ENCODE results near the gene ZACN. TPM values are rescaled to one million over a fixed set of nuclear protein-coding genes. Genes with fewer than 3 reads are reported as not detected.

Gene ZACN
- total and polyA plus RNA-seq, 4 experiments from 2014 or later = 0.35 to 1.0 TPM; not detected in 2

GRCh38 chr17:76119409-76120371 is 40.7 kb downstream of the ZACN start:
- Histone ChIP-seq H3K27ac (ENCODE audit: low read depth, low read length) (no peak overlapping the region), H3K4me1 (ENCODE audit: insufficient read depth, low read length) (peaks cover 10% of the 10 kb centered on the region), H3K27me3 (ENCODE audit: insufficient read depth, low read length) (no peaks in the 10 kb centered on the region), H3K9me3 (ENCODE audit: control insufficient read depth in 1 of 2, low read length in 2 of 2) (no peaks in the 10 kb centered on the region), H3K36me3 (ENCODE audit: insufficient read depth, low read length) (no peaks in the 10 kb centered on the region), H3K4me3 (ENCODE audit: low read length in 2 of 2) (no peak overlapping the region)
- H3K9me3 Mint-ChIP-seq = no peaks in the 10 kb centered on the region
- POLR2A ChIA-PET (ENCODE audit: partially characterized antibody) = interaction anchor here (0.5 to 7.9 kb wide), 8 partner anchors 16 to 160 kb away, joined by 3 to 108 read pairs (median 4); partner anchors contain the start of genes EXOC7 and UBALD2
- H3K27me3 Mint-ChIP-seq = no peaks in the 10 kb centered on the region
- H3K4me1 Mint-ChIP-seq = peaks cover 0 to 8% (median 4%) of the 10 kb centered on the region in 4 donors
- peak overlapping the region in 1 of 8 donors; percentile 7 for H3K4me3 Mint-ChIP-seq
- no peak for DNase-seq
- no peaks in the 10 kb centered on the region for H3K36me3 Mint-ChIP-seq
- H3K27ac Mint-ChIP-seq = peak overlapping the region in 1 of 7 donors; percentile 44
- intact Hi-C loops (cut with micrococcal nuclease) = loop anchor here (5.0 kb wide), 1 partner anchor 107 kb away; no protein-coding TSS in a partner anchor
- CTCF ChIA-PET (ENCODE audit: partially characterized antibody) = interaction anchor here (0.6 to 11.2 kb wide), 13 partner anchors 13 to 518 kb away, joined by 3 to 232 read pairs (median 4); no protein-coding TSS in a partner anchor

GRCh38 chr17:76120658-76121008 is 41.7 kb downstream of the ZACN start:
- H3K27ac Mint-ChIP-seq = peak overlapping the region in 4 of 7 donors; percentile 11 to 86 (median 63)
- POLR2A ChIA-PET (ENCODE audit: partially characterized antibody) = interaction anchor here (1.0 to 7.9 kb wide), 10 partner anchors 17 to 159 kb away, joined by 3 to 108 read pairs (median 7); partner anchors contain the start of genes EXOC7 and UBALD2

GRCh38 chr17:76121932-76122430 is 43.0 kb downstream of the ZACN start:
- H3K27ac Mint-ChIP-seq = peak overlapping the region in 6 of 7 donors; percentile 21 to 86 (median 65)
- no peaks in the 10 kb centered on the region for H3K27me3 Mint-ChIP-seq
- peaks cover 4 to 12% (median 8%) of the 10 kb centered on the region in 4 donors for H3K4me1 Mint-ChIP-seq
- H3K36me3 ChIP-seq (ENCODE audit: insufficient read depth, low read length) = no peaks in the 10 kb centered on the region
- no peaks in the 10 kb centered on the region for H3K27me3 ChIP-seq (ENCODE audit: insufficient read depth, low read length)
- no peak for DNase-seq
- no peaks in the 10 kb centered on the region for H3K9me3 Mint-ChIP-seq
- peaks cover 10% of the 10 kb centered on the region for H3K4me1 ChIP-seq (ENCODE audit: insufficient read depth, low read length)
- CTCF ChIA-PET (ENCODE audit: partially characterized antibody) = interaction anchor here (0.6 to 11.2 kb wide), 16 partner anchors 13 to 158 kb away, joined by 3 to 232 read pairs (median 4); no protein-coding TSS in a partner anchor
- H3K27ac ChIP-seq (ENCODE audit: low read depth, low read length) = peak overlapping the region; percentile 29
- peak overlapping the region in 1 of 2 donors; percentile 60 for H3K4me3 ChIP-seq (ENCODE audit: low read length in 2 of 2)
- H3K4me3 Mint-ChIP-seq = peak overlapping the region in 4 of 8 donors; percentile 21 to 49 (median 37)
- POLR2A ChIA-PET (ENCODE audit: partially characterized antibody) = interaction anchor here (0.8 to 7.9 kb wide), 13 partner anchors 21 to 158 kb away, joined by 3 to 108 read pairs (median 7); partner anchors contain the start of gene UBALD2
- H3K36me3 Mint-ChIP-seq = no peaks in the 10 kb centered on the region
- intact Hi-C loops (cut with micrococcal nuclease) = loop anchor here (1.0 to 5.0 kb wide), 4 partner anchors 60 to 177 kb away; no protein-coding TSS in a partner anchor
- no peaks in the 10 kb centered on the region for H3K9me3 ChIP-seq (ENCODE audit: control insufficient read depth in 1 of 2, low read length in 2 of 2)

More at GRCh38 chr17:76120658-76121008, 41.7 kb downstream of the ZACN start:
- Mint-ChIP-seq H3K4me1 (peaks cover 0 to 8% (median 4%) of the 10 kb centered on the region in 4 donors), H3K36me3 (no peaks in the 10 kb centered on the region), H3K9me3 (no peaks in the 10 kb centered on the region), H3K4me3 (peak overlapping the region in 4 of 8 donors; percentile 20 to 49 (median 44)), H3K27me3 (no peaks in the 10 kb centered on the region)
- Histone ChIP-seq H3K9me3 (ENCODE audit: control insufficient read depth in 1 of 2, low read length in 2 of 2) (no peaks in the 10 kb centered on the region), H3K4me3 (ENCODE audit: low read length in 2 of 2) (no peak overlapping the region), H3K27me3 (ENCODE audit: insufficient read depth, low read length) (no peaks in the 10 kb centered on the region), H3K36me3 (ENCODE audit: insufficient read depth, low read length) (no peaks in the 10 kb centered on the region), H3K4me1 (ENCODE audit: insufficient read depth, low read length) (peaks cover 10% of the 10 kb centered on the region), H3K27ac (ENCODE audit: low read depth, low read length) (no peak overlapping the region)
- CTCF ChIA-PET (ENCODE audit: partially characterized antibody) = interaction anchor here (0.6 to 11.2 kb wide), 18 partner anchors 11 to 517 kb away, joined by 3 to 232 read pairs (median 4); no protein-coding TSS in a partner anchor
- intact Hi-C loops (cut with micrococcal nuclease) = loop anchor here (1.0 to 5.0 kb wide), 4 partner anchors 62 to 179 kb away; no protein-coding TSS in a partner anchor
- DNase-seq = no peak

- POLR2A ChIA-PET (ENCODE audit: partially characterized antibody) = interaction anchor here (1.3 to 7.9 kb wide), 7 partner anchors 19 to 157 kb away, joined by 4 to 108 read pairs (median 7); partner anchors contain the start of gene UBALD2
- intact Hi-C loops (cut with micrococcal nuclease) = loop anchor here (5.0 kb wide), 1 partner anchor 110 kb away; no protein-coding TSS in a partner anchor
- H3K4me3 ChIP-seq (ENCODE audit: low read length in 2 of 2) = no peak overlapping the region
These were observed 43.6 kb downstream of the ZACN start for GRCh38 chr17:76122431-76123190.

DNA sequence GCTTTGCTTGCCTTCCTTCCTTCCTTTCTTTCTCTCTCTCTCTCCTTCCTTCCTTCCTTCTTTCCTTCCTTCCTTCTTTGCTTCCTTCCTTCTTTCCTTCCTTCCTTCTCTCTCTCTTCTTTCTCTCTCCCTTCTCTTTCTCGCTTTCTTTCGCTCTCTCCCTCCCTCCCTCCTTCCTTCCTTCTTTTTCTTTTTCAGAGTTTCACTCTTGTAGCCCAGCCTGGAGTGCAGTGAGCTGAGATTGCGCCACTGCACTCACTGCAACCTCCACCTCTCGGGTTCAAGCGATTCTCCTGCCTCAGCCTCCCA is 44.2 kb downstream of the ZACN start:
- H3K36me3 Mint-ChIP-seq = no peaks in the 10 kb centered on the region
- no peaks in the 10 kb centered on the region for H3K9me3 Mint-ChIP-seq

More at GRCh38 chr17:76122431-76123190, 43.6 kb downstream of the ZACN start:
- CTCF ChIA-PET (ENCODE audit: partially characterized antibody) = interaction anchor here (1.0 to 11.2 kb wide), 13 partner anchors 23 to 157 kb away, joined by 3 to 232 read pairs (median 7); no protein-coding TSS in a partner anchor
- Mint-ChIP-seq H3K27ac (peak overlapping the region; percentile 21 to 86 (median 56)), H3K36me3 (no peaks in the 10 kb centered on the region), H3K4me1 (peaks cover 4 to 12% (median 9%) of the 10 kb centered on the region in 4 donors), H3K4me3 (peak overlapping the region in 7 of 8 donors; percentile 35 to 80 (median 49)), H3K27me3 (no peaks in the 10 kb centered on the region), H3K9me3 (no peaks in the 10 kb centered on the region)
- Histone ChIP-seq H3K9me3 (ENCODE audit: control insufficient read depth in 1 of 2, low read length in 2 of 2) (no peaks in the 10 kb centered on the region), H3K36me3 (ENCODE audit: insufficient read depth, low read length) (no peaks in the 10 kb centered on the region), H3K27me3 (ENCODE audit: insufficient read depth, low read length) (no peaks in the 10 kb centered on the region), H3K27ac (ENCODE audit: low read depth, low read length) (no peak overlapping the region), H3K4me1 (ENCODE audit: insufficient read depth, low read length) (peaks cover 10% of the 10 kb centered on the region)
- no peak for DNase-seq

More for the DNA sequence above, 44.2 kb downstream of the ZACN start:
- Histone ChIP-seq H3K36me3 (ENCODE audit: insufficient read depth, low read length) (no peaks in the 10 kb centered on the region), H3K4me3 (ENCODE audit: low read length in 2 of 2) (no peak overlapping the region), H3K27me3 (ENCODE audit: insufficient read depth, low read length) (no peaks in the 10 kb centered on the region), H3K27ac (ENCODE audit: low read depth, low read length) (no peak overlapping the region), H3K9me3 (ENCODE audit: control insufficient read depth in 1 of 2, low read length in 2 of 2) (no peaks in the 10 kb centered on the region), H3K4me1 (ENCODE audit: insufficient read depth, low read length) (peaks cover 10% of the 10 kb centered on the region)
- ChIA-PET POLR2A (ENCODE audit: partially characterized antibody) (interaction anchor here (1.3 to 7.9 kb wide), 7 partner anchors 19 to 157 kb away, joined by 4 to 108 read pairs (median 9); partner anchors contain the start of gene UBALD2), CTCF (ENCODE audit: partially characterized antibody) (interaction anchor here (0.7 to 11.2 kb wide), 14 partner anchors 20 to 393 kb away, joined by 3 to 232 read pairs (median 6); no protein-coding TSS in a partner anchor)
- Mint-ChIP-seq H3K27ac (peak overlapping the region in 4 of 7 donors; percentile 22 to 86 (median 40)), H3K4me1 (peaks cover 4 to 12% (median 9%) of the 10 kb centered on the region in 4 donors), H3K27me3 (no peaks in the 10 kb centered on the region), H3K4me3 (peak overlapping the region in 5 of 8 donors; percentile 25 to 80 (median 51))
- intact Hi-C loops (cut with micrococcal nuclease) = loop anchor here (5.0 kb wide), 1 partner anchor 111 kb away; no protein-coding TSS in a partner anchor
- no peak for DNase-seq

Measured in CD4-positive, alpha-beta memory T cell (primary cell).